ENCODE data around the gene IQGAP2.

IQGAP2 gene

GRCh38 chr5:76532973-76533372 is 129.9 kb downstream of the IQGAP2 start:
- H3K4me3 ChIP-seq (ENCODE audit: low read length) = no peak overlapping the region
- TF ChIP-seq CTCF (conservative IDR thresholded peaks at IDR 0.05; ENCODE audit: low read length) = no peak
- DNase-seq (ENCODE audit: low read depth) = no peak

- DNase-seq (ENCODE audit: low read depth) = no peak
- TF ChIP-seq CTCF (conservative IDR thresholded peaks at IDR 0.05; ENCODE audit: low read length) = no peak
- H3K4me3 ChIP-seq (ENCODE audit: low read length) = no peak overlapping the region
These were observed 132.5 kb downstream of the IQGAP2 start for GRCh38 chr5:76535577-76535976.

DNA sequence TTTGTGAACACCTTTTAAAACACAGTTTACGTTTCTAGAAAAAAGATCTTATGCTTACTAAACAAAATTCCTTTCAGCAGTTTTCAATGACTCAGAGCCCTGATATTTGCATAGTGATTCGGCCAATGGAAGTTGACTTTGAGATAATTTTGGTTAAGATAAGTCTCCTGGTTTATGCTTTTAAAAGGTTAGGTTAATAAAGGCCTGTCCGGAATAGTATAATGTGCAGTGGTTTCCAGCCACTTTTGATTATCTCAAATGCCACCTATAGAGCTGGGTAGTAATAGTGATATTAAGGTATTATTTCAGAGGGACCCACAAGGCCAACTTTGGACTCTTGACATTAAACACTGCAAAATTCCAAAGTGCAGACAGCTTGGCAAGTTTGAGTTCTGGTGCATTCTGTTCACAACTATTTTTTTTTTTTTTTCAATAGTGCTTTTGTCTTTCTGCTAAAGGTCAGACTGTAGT is 134.0 kb downstream of the IQGAP2 start:
- H3K4me3 ChIP-seq (ENCODE audit: low read length) = no peak overlapping the region
- no peak for DNase-seq (ENCODE audit: low read depth)
- TF ChIP-seq CTCF (conservative IDR thresholded peaks at IDR 0.05; ENCODE audit: low read length) = no peak

- TF ChIP-seq CTCF (conservative IDR thresholded peaks at IDR 0.05; ENCODE audit: low read length) = no peak
- no peak for DNase-seq (ENCODE audit: low read depth)
- H3K4me3 ChIP-seq (ENCODE audit: low read length) = no peak overlapping the region
These were observed 139.2 kb downstream of the IQGAP2 start for GRCh38 chr5:76542241-76542640.

- no peak for DNase-seq (ENCODE audit: low read depth)
- no peak overlapping the region for H3K4me3 ChIP-seq (ENCODE audit: low read length)
These were observed 140.0 kb downstream of the IQGAP2 start for GRCh38 chr5:76542887-76543690.

GRCh38 chr5:76544268-76544926 is 141.3 kb downstream of the IQGAP2 start:
- no peak; the same call in 1 of the 2 replicates for TF ChIP-seq CTCF (conservative IDR thresholded peaks at IDR 0.05; ENCODE audit: low read length)
- no peak overlapping the region for H3K4me3 ChIP-seq (ENCODE audit: low read length)
- DNase-seq (ENCODE audit: low read depth) = no peak

More at GRCh38 chr5:76542887-76543690, 140.0 kb downstream of the IQGAP2 start:
- TF ChIP-seq CTCF (conservative IDR thresholded peaks at IDR 0.05; ENCODE audit: low read length) = no peak

DNA sequence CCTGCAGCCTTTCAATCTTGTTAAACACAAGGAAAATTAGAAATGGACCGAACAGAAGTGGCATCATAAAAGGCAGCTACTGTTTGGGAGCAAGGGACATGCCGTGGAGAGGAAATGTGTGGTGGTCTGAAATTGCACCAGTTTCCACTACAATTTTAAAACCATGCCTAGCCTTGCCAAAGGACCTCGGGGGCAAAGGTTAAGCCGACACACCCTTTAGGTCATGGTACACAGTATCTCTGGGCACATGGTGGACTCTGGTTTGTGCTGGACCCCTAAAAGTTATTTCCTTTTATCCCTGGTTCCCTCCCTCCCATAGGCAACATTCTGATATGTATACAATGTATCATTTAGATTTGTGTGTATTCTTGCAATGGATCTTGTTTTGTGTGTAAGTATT is 142.1 kb downstream of the IQGAP2 start:
- no peak for DNase-seq (ENCODE audit: low read depth)
- TF ChIP-seq CTCF (conservative IDR thresholded peaks at IDR 0.05; ENCODE audit: low read length) = no peak
- no peak overlapping the region for H3K4me3 ChIP-seq (ENCODE audit: low read length)

All from AG10803 (cell line).